GM21723 (cell line): ENCODE results near the gene NEU1.
"Not testable (repeated sequence)": the region's sequence is repeated elsewhere in the genome, so short reads cannot be mapped to it uniquely, and the experiment has no call there.

Source experiments
- ATAC-seq: cut with Tn5 transposase; IDR thresholded peaks from one replicate; pipeline ENCODE4 v1.9.1; 2021; ENCODE audit warnings: mild to moderate bottlenecking, moderate library complexity; ENCODE audit not compliant: unreplicated experiment

The NEU1 gene

GRCh38 chr6:31862344-31863235 is at the start of gene NEU1:
NEU1 (minus strand) TSS chr6:31862821; CDS start chr6:31862776, 45 bp downstream.
- peak; percentile 89 for ATAC-seq

GRCh38 chr6:31911826-31912585 is 49.4 kb upstream of the NEU1 start:
- ATAC-seq, result no peak

DNA sequence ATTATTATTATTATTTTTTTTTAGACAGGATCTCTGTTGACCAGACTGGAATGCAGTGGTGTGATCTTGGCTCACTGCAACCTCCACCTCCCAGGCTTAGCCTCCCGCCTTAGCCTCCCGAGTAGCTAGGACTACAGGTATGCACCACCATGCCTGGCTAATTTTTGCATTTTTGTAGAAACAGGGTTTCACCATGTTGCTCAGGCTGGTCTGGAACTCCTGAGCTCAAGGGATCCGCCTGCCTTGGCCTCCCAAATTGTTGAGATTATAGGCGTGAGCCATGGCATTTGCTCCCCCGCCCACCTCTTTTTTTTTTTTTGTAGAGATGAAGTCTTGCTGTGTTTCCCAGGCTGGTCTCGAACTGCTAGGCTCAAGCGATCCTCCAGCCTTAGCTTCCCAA is 46.7 kb upstream of the NEU1 start:
- not testable (repeated sequence) for ATAC-seq

DNA sequence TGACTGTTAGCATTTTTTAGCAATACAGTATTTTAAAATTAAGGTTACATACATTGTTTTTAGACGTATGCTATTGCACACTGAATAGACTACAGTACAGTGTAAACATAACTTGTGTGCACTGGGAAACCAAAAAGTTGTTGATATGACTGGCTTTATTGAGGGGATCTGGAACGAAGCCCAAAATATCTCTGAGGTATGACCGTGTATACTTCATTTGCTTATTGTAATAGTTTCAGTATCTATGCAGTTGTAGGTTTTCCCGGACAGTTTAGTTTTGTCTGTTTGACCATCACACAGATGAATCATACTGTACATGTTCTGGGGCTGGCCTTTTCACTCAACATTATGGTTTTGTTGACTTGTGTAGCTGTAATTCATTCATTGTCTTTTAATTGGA is 46.2 kb upstream of the NEU1 start:
- ATAC-seq, result no peak

- ATAC-seq, result not testable (repeated sequence)
Measured at GRCh38 chr6:31908255-31908654, 45.6 kb upstream of the NEU1 start.

DNA sequence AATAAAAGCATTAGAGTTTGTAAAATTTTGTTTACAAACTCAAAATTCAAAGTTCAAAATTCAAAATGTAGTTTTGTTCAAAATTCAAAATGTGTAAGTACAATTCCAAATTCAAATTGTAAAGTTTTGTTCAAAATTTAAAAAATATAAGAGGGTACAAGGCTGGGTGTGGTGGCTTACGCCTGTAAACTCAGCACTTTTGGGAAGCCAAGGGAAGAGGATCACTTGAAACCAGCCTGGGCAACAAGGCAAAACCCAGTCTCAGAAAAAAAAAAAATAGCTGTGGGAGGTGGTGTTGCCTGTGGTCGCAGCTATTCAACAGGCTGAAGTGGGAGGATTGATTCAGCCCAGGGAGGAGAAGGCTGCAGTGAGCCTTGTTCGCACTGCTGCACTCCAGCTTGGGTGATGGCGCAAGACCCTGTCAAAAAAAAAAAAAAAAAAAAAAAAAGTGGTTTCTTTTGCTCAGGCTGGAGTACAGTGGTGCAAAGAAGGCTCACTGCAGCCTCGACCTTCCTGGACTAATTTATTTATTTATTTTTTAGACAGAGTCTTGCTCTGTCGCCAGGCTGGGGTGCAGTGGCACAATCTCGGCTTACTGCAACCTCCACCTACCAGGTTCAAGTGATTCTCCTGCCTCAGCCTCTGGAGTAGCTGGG is 44.7 kb upstream of the NEU1 start:
- no peak for ATAC-seq

DNA sequence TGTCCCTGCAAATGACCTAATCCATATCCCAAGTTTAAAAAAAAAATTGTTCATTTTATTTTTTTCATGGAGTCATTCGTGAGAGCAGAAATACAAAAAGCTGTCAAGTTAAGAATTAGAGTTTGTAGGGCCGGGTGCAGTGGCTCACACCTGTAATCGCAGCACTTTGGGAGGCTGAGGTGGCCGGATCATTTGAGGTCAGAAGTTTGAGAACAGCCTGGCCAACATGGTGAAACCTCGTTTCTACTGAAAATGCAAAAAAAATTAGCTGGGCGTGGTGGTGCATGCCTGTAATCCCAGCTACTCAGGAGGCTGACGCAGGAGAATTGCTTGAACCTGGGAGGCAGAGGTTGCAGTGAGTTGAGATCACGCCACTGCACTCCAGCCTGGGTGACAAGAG is 44.1 kb upstream of the NEU1 start:
- not testable (repeated sequence) for ATAC-seq

DNA sequence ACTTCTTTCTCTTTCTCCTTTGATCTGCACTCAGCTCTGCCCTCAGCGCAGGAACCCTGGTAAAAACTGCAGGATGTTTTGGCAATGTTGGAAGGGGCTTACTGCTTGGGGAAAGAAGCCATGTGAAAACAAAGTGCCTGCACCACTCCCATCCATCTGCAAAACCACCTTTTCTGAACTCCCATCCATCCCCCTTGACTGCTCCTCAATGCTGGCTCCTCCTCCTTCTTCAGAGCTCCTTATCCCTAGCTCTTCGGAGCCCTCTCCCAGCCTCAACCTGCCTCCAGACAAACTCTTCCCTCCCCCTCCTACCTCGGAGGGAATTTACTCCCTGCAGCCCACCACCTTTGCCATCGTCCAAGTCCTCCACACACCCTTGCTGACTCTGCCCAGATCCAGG is 43.5 kb upstream of the NEU1 start:
- no peak for ATAC-seq

DNA sequence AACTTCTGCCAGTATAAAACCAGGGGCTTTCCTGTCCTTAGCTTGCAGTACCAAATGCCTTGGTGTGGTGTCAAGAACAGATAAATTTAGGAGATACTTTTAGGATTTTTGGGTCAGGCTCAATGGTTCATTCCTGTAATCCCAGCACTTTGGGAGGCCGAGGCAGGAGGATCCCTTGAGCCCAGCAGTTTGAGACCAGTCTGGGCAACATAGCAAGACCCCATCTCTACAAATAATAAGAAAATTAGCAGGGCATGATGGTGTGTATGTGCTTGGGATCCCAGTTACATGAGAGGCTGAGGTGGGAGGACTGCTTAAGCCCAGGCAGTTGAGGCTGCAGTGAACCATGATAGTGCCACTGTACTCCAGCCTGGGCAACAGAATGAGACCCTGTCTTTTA is 42.4 kb upstream of the NEU1 start:
- ATAC-seq, result no peak

DNA sequence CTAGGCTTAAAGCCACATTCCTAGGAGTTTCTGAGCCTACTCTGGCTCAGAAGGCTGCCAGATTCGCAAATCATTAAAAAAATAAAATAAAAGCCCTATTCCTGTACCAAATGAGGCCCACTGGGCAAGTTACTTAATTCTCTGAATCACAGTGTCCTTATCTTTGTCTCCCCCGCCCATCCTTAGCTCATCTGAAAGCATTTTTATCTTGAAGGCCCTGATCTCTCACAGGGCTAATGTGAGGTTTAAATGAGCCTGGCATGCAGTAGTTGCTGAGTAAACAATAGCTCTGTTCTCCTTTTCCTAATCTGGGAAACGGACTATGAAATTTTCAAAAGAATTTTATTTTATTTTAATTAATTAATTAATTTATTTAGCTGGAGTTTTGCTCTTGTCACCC is 41.3 kb upstream of the NEU1 start:
- ATAC-seq, result no peak

DNA sequence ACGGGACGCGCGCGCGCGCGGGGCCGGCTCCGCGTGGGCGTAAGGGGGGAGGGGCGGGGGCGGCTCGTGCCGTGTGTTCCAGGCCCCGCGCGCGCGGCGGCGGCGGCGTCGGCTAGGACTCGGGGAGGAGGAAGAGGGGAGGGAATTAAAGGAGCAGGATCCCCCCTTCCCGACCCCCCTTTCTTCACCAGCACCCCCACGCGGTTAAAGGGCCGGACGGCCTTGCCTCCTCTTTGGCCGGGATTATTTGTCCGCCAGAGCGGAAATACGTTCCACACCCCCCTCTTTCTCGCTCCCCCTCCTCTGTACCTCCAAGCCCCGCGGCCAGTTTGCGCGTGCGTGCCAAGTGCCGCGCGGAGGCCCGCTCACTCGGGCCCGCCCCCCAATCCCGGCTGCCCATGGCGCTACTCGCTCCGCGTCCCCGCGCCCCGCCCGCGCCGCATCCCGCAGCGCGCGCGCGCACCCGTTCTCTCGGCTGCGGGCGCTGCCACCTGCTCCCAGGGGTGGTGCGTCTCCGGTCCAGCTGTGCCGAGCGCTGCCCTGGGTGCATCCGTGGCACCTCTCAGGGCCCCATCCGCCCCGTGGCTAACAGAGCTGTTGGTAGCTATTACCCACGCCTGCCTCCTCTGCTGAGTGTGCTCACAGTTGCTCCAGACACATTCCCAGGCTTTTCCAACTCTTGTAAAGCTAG is 39.5 kb upstream of the NEU1 start, which contains the start of gene ZBTB12:
Gene ZBTB12, minus strand, starts transcription at position 134 of the 691 bp plus-strand sequence. CDS start 781 bp downstream, outside the sequence.
- peak; percentile 44 for ATAC-seq

GRCh38 chr6:31901415-31901952 is 38.9 kb upstream of the NEU1 start:
- no peak for ATAC-seq

- no peak for ATAC-seq
Measured at GRCh38 chr6:31900917-31901414, 38.3 kb upstream of the NEU1 start.

- ATAC-seq, result no peak
Measured at GRCh38 chr6:31899882-31900722, 37.5 kb upstream of the NEU1 start.

DNA sequence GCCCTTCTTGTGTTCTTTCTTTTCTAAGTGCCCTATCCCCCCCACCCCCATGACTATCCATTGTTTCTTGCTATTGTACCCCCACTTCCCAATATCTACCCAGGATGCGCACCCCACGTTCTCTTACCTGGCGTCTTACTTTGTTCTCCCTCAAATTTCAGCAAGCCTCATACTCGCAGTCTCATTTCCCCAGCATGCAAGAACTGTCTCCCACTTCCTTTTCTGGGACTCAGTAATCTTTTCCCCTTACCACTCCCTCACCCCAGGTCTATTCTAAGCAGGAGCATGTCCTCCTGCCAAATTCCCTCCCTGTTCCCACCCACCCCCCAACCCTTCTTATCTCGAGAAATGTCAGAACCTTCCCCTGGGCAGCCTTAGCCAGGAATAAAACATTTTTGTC is 36.6 kb upstream of the NEU1 start:
- ATAC-seq, result no peak

DNA sequence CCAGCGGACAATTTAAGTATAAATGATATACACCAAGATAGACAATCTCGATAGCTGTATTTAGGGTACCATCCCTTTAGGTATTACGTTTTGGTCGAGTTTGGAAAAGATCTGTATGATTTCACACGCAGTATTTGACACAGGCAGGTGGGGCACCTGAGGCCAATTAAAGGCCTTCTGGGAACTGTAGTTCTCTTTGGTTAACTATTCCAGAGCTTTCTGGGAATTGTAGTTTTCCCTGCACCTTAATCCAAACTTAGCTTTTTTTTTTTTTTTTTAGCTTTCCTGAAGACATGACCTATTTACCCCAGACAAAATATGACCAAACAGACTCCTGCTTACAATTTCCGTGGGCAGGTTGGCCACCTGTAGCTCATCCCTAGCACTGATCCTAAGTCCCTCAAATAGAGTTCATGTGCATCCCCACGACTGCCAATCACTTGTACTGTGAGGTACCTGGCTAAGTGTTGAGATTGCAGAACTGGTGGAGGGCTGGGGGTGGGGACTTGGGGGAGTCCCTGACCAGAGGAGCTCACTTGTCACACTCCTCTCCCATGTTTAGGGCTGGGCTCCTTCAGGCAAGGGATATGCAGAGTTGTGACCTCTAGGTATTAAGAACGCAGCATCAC is 35.9 kb upstream of the NEU1 start:
- peak; percentile 33 for ATAC-seq

- peak; percentile 49 for ATAC-seq
Measured at GRCh38 chr6:31897612-31898382, 35.2 kb upstream of the NEU1 start, which contains the start of gene EHMT2. EHMT2 (minus strand) TSS chr6:31897698; CDS start chr6:31897677, 21 bp downstream.
